ENCODE data around the gene CDYL2. TPM values are rescaled to one million over a fixed set of nuclear protein-coding genes. Genes with fewer than 3 reads are reported as not detected.

CDYL2 gene
- total RNA-seq, 2 donors from 2014 or later = 5.0 to 6.3 TPM

GRCh38 chr16:80616362-80616761 lies 188.0 kb downstream of the CDYL2 start:
- ATAC-seq = no peak
- intact Hi-C loops (cut with DNase I, micrococcal nuclease) = no loop called here
- no peak for DNase-seq

- DNase-seq (no peak), ATAC-seq (no peak)
- intact Hi-C loops (cut with DNase I, micrococcal nuclease) = no loop called here
Measured at GRCh38 chr16:80615735-80616134, 188.7 kb downstream of the CDYL2 start.

- no peak for DNase-seq
Measured at GRCh38 chr16:80614908-80615671, 189.3 kb downstream of the CDYL2 start.

GRCh38 chr16:80612461-80613017 lies 191.9 kb downstream of the CDYL2 start:
- no peak for ATAC-seq
- intact Hi-C loops (cut with DNase I, micrococcal nuclease) = no loop called here
- no peak for DNase-seq

More at GRCh38 chr16:80614908-80615671, 189.3 kb downstream of the CDYL2 start:
- no peak for ATAC-seq
- intact Hi-C loops (cut with DNase I, micrococcal nuclease) = no loop called here

- DNase-seq (no peak), ATAC-seq (no peak)
- intact Hi-C loops (cut with DNase I, micrococcal nuclease) = no loop called here
Measured at GRCh38 chr16:80611930-80612327, 192.5 kb downstream of the CDYL2 start.

GRCh38 chr16:80611171-80611929 lies 193.0 kb downstream of the CDYL2 start:
- DNase-seq (no peak), ATAC-seq (no peak)
- intact Hi-C loops (cut with DNase I, micrococcal nuclease) = no loop called here

- ATAC-seq (no peak), DNase-seq (no peak)
- intact Hi-C loops (cut with DNase I, micrococcal nuclease) = no loop called here
Measured at GRCh38 chr16:80610481-80611156, 193.8 kb downstream of the CDYL2 start.

GRCh38 chr16:80608946-80609345 lies 195.5 kb downstream of the CDYL2 start:
- no peak for ATAC-seq
- no peak for DNase-seq
- intact Hi-C loops (cut with DNase I, micrococcal nuclease) = no loop called here

GRCh38 chr16:80607204-80607603 lies 197.2 kb downstream of the CDYL2 start:
- DNase-seq (no peak), ATAC-seq (no peak)
- intact Hi-C loops (cut with DNase I, micrococcal nuclease) = no loop called here

- intact Hi-C loops (cut with DNase I, micrococcal nuclease) = no loop called here
- DNase-seq = no peak
Measured at GRCh38 chr16:80606221-80606766, 198.1 kb downstream of the CDYL2 start.

GRCh38 chr16:80604600-80605355 lies 199.6 kb downstream of the CDYL2 start:
- no peak for DNase-seq
- intact Hi-C loops (cut with DNase I, micrococcal nuclease) = no loop called here

More at GRCh38 chr16:80606221-80606766, 198.1 kb downstream of the CDYL2 start:
- no peak for ATAC-seq

GRCh38 chr16:80602894-80603293 lies 201.5 kb downstream of the CDYL2 start:
- no peak for ATAC-seq
- no peak for DNase-seq
- intact Hi-C loops (cut with DNase I, micrococcal nuclease) = no loop called here

More at GRCh38 chr16:80604600-80605355, 199.6 kb downstream of the CDYL2 start:
- ATAC-seq = no peak

- no peak for ATAC-seq
- intact Hi-C loops (cut with DNase I, micrococcal nuclease) = no loop called here
- DNase-seq = no peak
Measured at GRCh38 chr16:80601182-80601581, 203.2 kb downstream of the CDYL2 start.

- DNase-seq (no peak), ATAC-seq (no peak)
- intact Hi-C loops (cut with DNase I, micrococcal nuclease) = no loop called here
Measured at GRCh38 chr16:80599466-80599865, 204.9 kb downstream of the CDYL2 start.

GRCh38 chr16:80596507-80597207 lies 207.7 kb downstream of the CDYL2 start:
- intact Hi-C loops (cut with DNase I, micrococcal nuclease) = no loop called here
- ATAC-seq (no peak), DNase-seq (no peak)

GRCh38 chr16:80594756-80595155 lies 209.6 kb downstream of the CDYL2 start:
- DNase-seq (no peak), ATAC-seq (no peak)
- intact Hi-C loops (cut with DNase I, micrococcal nuclease) = no loop called here

- intact Hi-C loops (cut with DNase I, micrococcal nuclease) = no loop called here
- DNase-seq (no peak), ATAC-seq (no peak)
Measured at GRCh38 chr16:80592273-80592672, 212.1 kb downstream of the CDYL2 start.

Data from left colon (tissue), 2 donors.